Psoas muscle (tissue), 8 donors: Measurements from ENCODE around the gene EDA. TPM values are rescaled to one million over a fixed set of nuclear protein-coding genes. Genes with fewer than 3 reads are reported as not detected.

Experiments
- ATAC-seq, 4 donors: fragments of 200-7000 bp; cut with Tn5 transposase; one replicate each; pipeline ENCODE4 v1.9.1; 2020; ENCODE audit warnings: moderate library complexity in 3 of 4, mild to moderate bottlenecking in 2 of 4
- DNase-seq, 2 donors: peaks; one replicate each; pipeline ENCODE4 v3.0.0-alpha.2; 2020
- H3K27ac ChIP-seq: fragments of 200-600 bp; one replicate; pipeline ENCODE4 v1.8.0; 2022
- H3K27me3 ChIP-seq, 3 donors: fragments of 200-600 bp in 1 of 3; one replicate each; pipeline versions ENCODE4 v1.6.1 to v1.8.0; 2013 to 2022; ENCODE audit warnings: low read length in 2 of 3, mild to moderate bottlenecking in 2 of 3, moderate library complexity in 1 of 3; ENCODE audit not compliant: insufficient read depth in 3 of 3
- H3K36me3 ChIP-seq, 2 donors: fragments of 200-600 bp in 1 of 2; one replicate each; pipeline versions ENCODE4 v1.6.1 to v1.8.0; 2013 to 2022; ENCODE audit warnings: low read depth in 1 of 2, mild to moderate bottlenecking in 1 of 2, moderate library complexity in 1 of 2; ENCODE audit not compliant: insufficient read depth in 1 of 2
- H3K4me1 ChIP-seq: fragments of 200-600 bp; one replicate; pipeline ENCODE4 v1.8.0; 2022
- H3K4me3 ChIP-seq: fragments of 200-600 bp; one replicate; pipeline ENCODE4 v1.8.0; 2022; ENCODE audit warnings: mild to moderate bottlenecking
- H3K9me3 ChIP-seq: fragments of 200-600 bp; one replicate; pipeline ENCODE4 v1.8.0; 2022
- CTCF ChIP-seq: fragments of 200-600 bp; IDR thresholded peaks from one replicate; pipeline ENCODE4 v1.8.0; 2022; ENCODE audit warnings: antibody characterized with exemption
- WGBS, 3 donors: extraction: QIAGEN DNeasy Blood & Tissue Kit; methylation state at CpG; one replicate each; pipeline versions ENCODE4 v1.1.6 to v1.1.7; 2013; 5-methylcytosine and 5-hydroxymethylcytosine counted together
- intact Hi-C, 2 donors: fragments of 100-400 bp; cut with DNase I; formaldehyde crosslinking; loops; one replicate each; pipeline versions ENCODE4 v1.11.0 to v1.14.2; 2022
- polyA plus RNA-seq, 3 donors: library from polyadenylated mRNA; stranded (reverse); fragments of 200-250 nt; gene quantifications; one replicate each; pipeline ENCODE4 v1.2.3, GENCODE V29; 2013
- total RNA-seq, 4 donors: library from RNA; stranded (reverse); fragmentation: NEBNext Ultra II Directional in 2 of 4; extraction: Animal tissue kit (Norgen Biotek cat#: 25700) in 2 of 4; gene quantifications; one replicate each; pipeline versions ENCODE4 v1.2.1 to v1.2.4, GENCODE V29; 2021 to 2023
- donor health status: healthy with polysubstance abuse.
- donor health status: DM: no; HTN: no; CAD: no; lungs with moderate emphysema.
- donor health status: Bipolar disorder and iron deficiency.
- donor health status: healthy.
- donor health status: DM: yes; HTN: yes; CAD: no.
- donor health status: DM: no; HTN: no; CAD: no.
- donor health status: DM: no; HTN: no; CAD: no.
- donor health status: DM: yes; HTN: yes; CAD: no.

EDA gene
- total and polyA plus RNA-seq, 7 donors: 0.49 to 2.5 (median 0.98) TPM

- no peaks in the 10 kb centered on the region for H3K27me3 ChIP-seq
- intact Hi-C loops: no loop called here
- no peak overlapping the region for H3K4me3 ChIP-seq
- H3K27ac ChIP-seq: no peak overlapping the region
- H3K36me3 ChIP-seq: no peaks in the 10 kb centered on the region
- H3K9me3 ChIP-seq: peaks cover 9% of the 10 kb centered on the region
- no peak for TF ChIP-seq CTCF
- DNase-seq (no peak), ATAC-seq (no peak)
- no peaks in the 10 kb centered on the region for H3K4me1 ChIP-seq
- 84 to 96% (median 92%) methylated on average over 1 of the region's 1 CpG for WGBS, 3 donors
These were observed 268.3 kb downstream of the EDA start for GRCh38 chrX:69884210-69884609.

GRCh38 chrX:69896046-69896445 lies 280.1 kb downstream of the EDA start:
- 37 to 77% (median 75%) methylated on average over 1 of the region's 1 CpG for WGBS, 3 donors

DNA sequence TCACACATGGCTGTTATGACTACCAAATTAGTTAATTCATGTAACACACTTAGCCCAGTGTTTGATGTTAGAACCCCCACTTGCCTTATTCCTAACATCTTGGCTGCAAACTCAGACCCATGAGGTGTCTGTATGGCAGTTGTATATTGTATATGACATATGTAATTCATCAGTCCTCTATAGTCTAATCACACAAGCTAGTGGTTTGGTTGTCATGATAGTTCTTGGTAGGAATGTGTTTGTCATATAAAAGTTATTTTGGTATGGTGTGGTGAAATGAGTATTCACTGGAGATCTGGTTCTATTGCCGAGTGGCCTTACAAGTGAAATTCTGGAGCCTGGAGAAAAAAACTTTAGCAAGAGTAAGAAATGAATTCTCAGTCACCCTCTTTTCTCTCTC lies 284.6 kb downstream of the EDA start:
- Histone ChIP-seq H3K9me3 (no peaks in the 10 kb centered on the region), H3K27me3 (peaks cover 0 to 4% (median 0%) of the 10 kb centered on the region in 3 donors), H3K27ac (no peak overlapping the region), H3K4me1 (no peaks in the 10 kb centered on the region), H3K36me3 (no peaks in the 10 kb centered on the region), H3K4me3 (no peak overlapping the region)
- TF ChIP-seq CTCF: no peak
- WGBS, 3 donors: 85 to 93% (median 86%) methylated on average over 1 of the region's 1 CpG
- no peak for DNase-seq
- no peak for ATAC-seq
- intact Hi-C loops: no loop called here

More at GRCh38 chrX:69896046-69896445, 280.1 kb downstream of the EDA start:
- ATAC-seq (no peak), DNase-seq (no peak)
- H3K4me1 ChIP-seq: no peaks in the 10 kb centered on the region
- H3K36me3 ChIP-seq: no peaks in the 10 kb centered on the region
- no peaks in the 10 kb centered on the region for H3K9me3 ChIP-seq
- H3K27ac ChIP-seq: no peak overlapping the region
- intact Hi-C loops: no loop called here
- H3K4me3 ChIP-seq: no peak overlapping the region
- TF ChIP-seq CTCF: no peak
- H3K27me3 ChIP-seq: no peaks in the 10 kb centered on the region

DNA sequence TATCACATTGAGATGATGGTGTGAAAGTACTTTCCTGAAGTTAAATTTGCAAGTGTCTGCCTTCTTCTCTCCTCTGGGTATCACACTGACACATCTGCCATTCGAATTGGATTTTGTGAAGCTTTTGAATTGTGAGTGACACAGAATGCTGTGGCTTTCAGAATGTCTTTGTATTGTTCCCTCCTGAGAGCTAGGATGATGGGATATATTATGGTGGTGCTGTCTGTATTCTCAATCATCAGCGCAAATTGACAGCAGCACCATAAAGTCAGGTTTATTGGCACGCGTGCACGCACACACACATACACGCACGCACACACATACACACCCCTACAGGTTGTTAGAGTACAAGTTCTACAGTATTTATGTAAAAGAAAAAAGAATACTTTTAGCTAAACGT lies 290.5 kb downstream of the EDA start:
- WGBS, 3 donors: 82 to 94% (median 94%) methylated on average over 8 of the region's 8 CpGs
- Histone ChIP-seq H3K9me3 (no peaks in the 10 kb centered on the region), H3K36me3 (no peaks in the 10 kb centered on the region), H3K4me1 (no peaks in the 10 kb centered on the region), H3K27me3 (peaks cover 0 to 10% (median 0%) of the 10 kb centered on the region in 3 donors), H3K27ac (no peak overlapping the region), H3K4me3 (no peak overlapping the region)
- no peak for ATAC-seq
- intact Hi-C loops: no loop called here
- TF ChIP-seq CTCF: no peak
- no peak for DNase-seq

DNA sequence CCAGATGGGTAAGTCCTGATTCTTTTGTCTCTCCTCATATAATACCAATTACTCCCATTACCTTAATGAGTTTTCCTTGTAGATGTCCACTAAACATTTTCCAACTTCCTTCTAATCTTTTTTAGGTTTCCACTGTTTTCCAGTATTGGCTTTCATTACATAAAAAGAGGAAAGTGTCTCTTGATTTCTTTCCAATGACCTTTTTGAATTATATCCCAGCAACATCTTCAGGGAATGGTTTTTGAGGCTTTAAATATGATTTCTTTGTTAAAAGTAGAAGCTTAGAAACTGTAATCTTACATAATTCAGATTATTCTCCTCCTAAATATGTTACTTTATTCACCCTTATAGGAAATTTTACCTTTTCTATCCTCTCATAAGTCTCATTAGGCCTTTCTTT lies 298.9 kb downstream of the EDA start:
- intact Hi-C loops: no loop called here
- no peak for TF ChIP-seq CTCF
- peaks cover 7% of the 10 kb centered on the region for H3K9me3 ChIP-seq

More for the DNA sequence above, 298.9 kb downstream of the EDA start:
- no peak for ATAC-seq
- no peak for DNase-seq
- Histone ChIP-seq H3K27me3 (no peaks in the 10 kb centered on the region), H3K27ac (no peak overlapping the region), H3K4me3 (no peak overlapping the region), H3K36me3 (no peaks in the 10 kb centered on the region), H3K4me1 (no peaks in the 10 kb centered on the region)
